HG03571 (cell line): ENCODE data around the gene DENND1B.

ENCODE experiments used
- ATAC-seq: cut with Tn5 transposase; IDR thresholded peaks from one replicate; pipeline ENCODE4 v1.9.1; 2021; ENCODE audit not compliant: unreplicated experiment

Gene DENND1B

GRCh38 chr1:197471248-197471985 lies 303.9 kb downstream of the DENND1B start:
- ATAC-seq = no peak

DNA sequence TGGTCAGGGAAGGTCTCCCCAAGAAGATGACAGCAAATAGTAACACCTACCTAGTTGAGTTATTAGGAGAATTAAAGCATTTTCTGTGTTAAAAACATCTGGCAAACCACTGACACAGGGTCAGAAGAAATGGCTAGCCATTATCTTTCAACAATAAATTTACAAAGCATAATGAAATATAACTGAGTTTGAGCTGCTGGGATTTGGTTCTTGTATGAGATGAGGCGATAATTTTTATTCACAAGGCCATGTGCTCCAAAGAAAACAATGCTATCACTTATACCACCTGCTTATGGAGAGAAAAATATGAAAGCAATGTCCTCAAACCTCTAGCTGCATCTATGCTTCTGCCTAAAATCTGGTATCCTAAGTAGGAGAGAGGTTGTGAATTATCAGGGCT lies 304.9 kb downstream of the DENND1B start:
- ATAC-seq = no peak

DNA sequence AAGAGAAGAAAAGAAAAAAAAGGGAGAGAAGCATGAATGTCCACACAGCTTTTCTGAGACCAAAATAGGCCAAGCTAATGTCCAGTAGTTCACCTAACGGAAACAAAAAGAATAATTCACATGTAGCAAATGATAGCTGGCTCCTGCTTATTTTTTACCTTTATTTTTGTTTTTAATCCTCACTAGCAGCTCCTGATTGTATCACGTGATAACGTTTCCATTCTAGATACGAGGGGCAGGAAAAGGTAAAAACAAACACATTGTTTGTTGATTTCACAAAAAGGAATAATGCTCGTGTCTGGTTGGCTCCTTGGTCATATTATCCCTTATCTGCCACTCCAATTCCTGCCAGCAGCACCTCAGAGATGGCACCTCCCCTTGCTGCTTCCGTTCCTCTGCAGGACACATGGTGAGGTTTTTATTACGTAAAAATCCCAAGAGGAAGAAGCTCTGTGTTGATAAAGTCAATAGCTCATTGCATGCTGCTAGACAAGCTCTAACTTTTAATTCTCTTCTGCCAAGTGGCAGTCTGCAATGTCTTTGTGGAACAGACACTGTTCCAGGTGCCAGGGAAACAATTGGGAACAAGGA lies 305.6 kb downstream of the DENND1B start:
- ATAC-seq = no peak

DNA sequence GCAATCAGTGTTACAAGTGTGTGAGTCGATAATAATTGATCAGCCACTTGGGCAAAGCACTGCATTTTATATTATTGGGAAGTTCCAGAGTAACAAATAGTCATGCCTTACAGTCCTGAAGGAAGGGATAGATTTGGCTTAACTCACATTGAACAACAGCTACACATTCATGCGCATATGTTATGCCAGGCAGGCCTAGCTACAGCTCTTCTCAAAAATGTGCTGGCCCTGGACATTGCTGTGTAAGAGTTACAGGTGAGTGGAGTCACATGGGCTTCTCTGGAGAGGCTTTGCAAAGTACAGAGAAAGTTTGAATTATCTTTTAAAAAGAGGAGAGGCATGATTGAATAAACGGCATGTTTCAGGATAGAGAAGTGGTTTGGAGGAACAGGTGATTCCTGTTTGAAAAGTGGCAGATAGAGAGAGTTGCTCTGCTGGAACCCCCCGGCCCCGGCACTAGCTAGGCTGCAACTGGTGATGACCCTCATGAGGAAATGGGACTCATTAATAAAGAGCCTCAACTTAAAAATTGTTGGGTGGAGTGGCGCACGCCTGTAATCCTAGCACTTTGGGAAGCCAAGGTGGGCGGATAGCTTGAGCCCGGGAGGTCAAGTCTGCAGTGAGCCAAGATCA lies 306.6 kb downstream of the DENND1B start:
- no peak for ATAC-seq

GRCh38 chr1:197467881-197468280 lies 307.4 kb downstream of the DENND1B start:
- no peak for ATAC-seq

GRCh38 chr1:197466813-197467212 lies 308.5 kb downstream of the DENND1B start:
- no peak for ATAC-seq

DNA sequence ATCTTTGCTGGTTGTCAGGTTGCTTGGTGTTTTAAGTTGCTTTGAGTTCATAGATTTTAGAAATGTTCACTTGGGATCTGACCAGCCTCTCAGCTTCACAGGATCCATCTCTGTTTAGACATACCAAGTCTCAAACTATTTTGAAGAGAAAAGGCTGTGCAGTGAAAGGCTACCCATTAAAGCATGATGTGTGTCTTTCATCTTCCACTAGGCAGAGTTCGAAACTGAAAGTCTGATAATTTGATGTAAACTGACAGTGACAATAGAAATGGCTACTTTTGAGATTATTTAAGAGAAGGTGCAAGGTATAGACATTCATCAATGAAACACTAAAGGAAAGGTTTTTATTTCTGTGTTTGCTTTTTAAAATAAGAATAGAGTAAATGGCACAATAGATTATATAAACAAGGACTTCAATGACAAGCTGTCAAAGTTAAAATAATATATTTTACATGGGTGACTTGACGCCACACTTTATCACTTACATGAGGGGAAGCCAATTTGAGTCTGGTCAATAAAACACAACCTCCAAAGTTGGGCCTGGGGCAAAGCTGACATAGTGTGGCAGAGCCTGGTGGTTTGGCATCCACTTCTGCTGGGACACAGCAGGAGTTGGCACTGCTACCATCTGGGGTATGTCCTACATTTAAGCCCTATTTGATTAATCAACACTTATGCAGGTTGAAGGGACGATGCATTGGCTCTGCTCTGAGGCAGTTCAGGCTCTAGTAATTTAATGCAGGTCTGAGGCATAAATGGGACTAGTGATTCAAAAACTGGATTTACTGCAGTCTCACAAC lies 309.6 kb downstream of the DENND1B start:
- no peak for ATAC-seq

- ATAC-seq = no peak
Measured at GRCh38 chr1:197464044-197464443, 311.2 kb downstream of the DENND1B start.

DNA sequence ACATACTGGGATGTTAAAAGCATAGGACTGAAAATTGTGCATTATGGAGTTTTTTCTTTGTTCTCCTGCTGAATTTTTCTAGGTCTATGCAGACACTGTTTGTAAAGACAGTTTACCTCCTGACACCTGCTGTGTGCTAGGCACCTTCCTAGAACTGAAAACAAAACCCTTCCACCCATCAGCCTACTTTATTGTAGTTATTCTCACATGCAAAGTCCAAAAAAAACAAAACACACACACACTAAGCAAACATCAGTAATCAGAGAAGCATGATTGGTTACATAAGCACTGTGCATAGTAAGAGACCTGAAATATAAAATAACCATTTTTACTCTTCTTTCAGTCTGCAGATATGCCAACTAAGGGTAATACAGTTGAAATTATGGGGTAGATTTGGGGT lies 312.1 kb downstream of the DENND1B start:
- no peak for ATAC-seq

DNA sequence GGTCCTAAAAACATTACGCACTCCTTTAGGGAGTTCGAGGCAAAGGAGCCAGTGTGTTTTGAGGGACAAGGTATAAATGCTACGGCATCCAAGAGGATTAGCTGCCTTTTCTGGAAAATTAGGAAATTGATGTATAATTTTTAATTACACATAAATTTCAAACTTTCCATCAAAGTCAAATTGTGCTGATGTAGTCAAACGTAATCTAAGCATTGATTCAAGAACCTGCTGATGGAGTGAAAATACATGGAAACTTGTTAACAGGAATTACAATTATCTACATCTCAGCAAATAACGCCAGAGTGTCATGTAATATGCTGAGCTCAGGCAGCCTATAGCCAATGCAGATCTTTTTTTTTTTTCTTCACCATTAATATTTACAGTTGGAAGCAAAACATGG lies 312.7 kb downstream of the DENND1B start:
- ATAC-seq = no peak
